CD4-positive, alpha-beta T cell treated with Interleukin-4 for 1 hour (primary cell): ENCODE results near the gene OR2Y1.
"Not testable (repeated sequence)": the region's sequence is repeated elsewhere in the genome, so short reads cannot be mapped to it uniquely, and the experiment has no call there.

Experiments used
- DNase-seq, 2 donors: peaks; one replicate each; pipeline ENCODE4 v3.0.0-alpha.2; 2020 to 2022

Gene OR2Y1

DNA sequence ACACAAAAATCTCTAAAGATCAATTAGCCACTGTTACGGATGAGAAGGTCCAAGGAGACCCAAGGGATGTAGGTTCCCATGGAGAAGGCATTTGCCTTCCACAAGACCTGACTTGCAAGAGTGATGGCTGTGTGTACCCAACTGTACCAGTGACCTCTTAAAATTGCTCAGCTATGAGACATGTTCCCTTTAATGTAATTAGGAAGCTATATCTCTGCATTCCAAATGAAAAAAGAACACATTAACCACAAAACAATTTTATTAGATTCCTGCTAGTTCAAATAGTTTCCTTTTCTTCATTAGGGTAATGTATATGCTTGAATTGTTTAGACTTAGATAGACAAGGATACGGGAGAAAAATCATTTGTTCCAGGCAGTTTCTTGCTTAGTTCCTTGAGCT, 3.3 kb downstream of the OR2Y1 start:
- DNase-seq: no peak

DNA sequence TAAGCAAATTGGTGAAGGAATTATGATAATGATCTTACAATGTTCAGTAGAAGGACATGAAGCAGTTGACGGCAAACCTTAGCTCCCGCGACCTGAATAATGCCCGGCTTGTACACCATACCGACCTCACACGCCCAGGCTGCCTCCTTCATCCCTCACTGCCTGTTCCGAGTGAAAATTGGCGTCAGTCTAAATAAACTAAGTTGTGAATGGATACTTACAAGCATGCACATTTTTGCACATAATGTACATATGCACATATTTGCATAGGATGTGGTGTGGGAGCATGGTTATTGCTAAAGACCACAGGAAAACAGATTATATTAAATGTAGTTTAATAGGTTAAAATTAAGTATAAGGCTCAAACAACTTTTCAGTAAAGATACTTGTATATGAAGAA, 14.9 kb downstream of the OR2Y1 start:
- no peak for DNase-seq

DNA sequence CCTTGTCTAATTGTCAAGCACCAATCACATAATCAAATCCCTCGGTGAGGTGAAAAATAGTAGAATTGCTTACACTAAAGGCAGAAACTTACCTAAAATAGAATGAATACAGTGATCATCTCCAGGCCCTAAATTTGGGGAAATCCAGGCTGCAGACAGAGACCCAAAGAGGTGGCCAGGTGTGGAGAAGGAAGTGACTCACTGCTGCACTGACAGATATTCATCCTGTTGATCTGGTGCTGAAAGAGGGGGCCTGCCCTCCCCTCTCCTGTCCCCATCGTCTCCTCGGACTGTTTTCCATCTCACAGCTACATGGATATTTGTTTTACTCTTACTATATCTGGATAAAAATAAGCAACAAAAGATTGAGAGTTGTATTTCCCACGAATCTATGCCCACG, 15.9 kb downstream of the OR2Y1 start:
- DNase-seq: no peak

DNA sequence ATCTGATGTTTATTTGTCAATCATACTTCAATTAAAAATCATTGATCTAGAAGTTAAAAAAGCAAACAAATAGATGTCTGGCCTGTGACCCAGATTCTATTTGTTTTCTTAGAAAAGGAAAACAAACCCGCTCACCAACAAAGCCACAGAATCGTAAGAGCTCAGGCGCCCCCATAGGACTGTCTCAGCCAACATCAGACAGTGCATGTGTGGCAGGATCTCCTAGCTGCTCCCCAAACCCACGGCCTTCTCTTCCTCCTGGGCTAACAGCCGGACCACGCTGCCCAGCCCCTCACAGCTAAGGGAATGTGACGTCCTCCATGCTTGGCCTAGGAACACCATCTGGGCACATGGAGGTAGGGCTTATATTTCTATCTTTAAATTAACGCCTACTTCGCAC, 19.4 kb downstream of the OR2Y1 start:
- peak; percentile 1 to 16 for DNase-seq

DNA sequence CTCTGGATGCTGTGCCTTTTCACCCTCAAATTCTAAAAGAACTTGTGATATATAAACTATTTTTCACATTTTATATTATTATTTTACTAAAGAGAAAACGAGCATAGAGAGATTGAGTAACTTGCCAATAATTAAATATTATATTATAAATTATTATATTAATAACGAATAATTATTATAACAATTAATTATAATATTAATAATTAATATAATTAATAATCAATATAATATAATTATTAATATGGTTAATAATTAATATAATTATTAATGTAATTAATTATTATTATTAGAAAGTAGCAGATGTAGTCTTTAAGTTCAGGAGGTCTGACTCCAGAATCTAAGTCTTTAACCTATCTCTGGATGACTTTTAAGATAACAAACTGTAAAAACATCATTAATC, 20.1 kb downstream of the OR2Y1 start:
- DNase-seq: no peak

DNA sequence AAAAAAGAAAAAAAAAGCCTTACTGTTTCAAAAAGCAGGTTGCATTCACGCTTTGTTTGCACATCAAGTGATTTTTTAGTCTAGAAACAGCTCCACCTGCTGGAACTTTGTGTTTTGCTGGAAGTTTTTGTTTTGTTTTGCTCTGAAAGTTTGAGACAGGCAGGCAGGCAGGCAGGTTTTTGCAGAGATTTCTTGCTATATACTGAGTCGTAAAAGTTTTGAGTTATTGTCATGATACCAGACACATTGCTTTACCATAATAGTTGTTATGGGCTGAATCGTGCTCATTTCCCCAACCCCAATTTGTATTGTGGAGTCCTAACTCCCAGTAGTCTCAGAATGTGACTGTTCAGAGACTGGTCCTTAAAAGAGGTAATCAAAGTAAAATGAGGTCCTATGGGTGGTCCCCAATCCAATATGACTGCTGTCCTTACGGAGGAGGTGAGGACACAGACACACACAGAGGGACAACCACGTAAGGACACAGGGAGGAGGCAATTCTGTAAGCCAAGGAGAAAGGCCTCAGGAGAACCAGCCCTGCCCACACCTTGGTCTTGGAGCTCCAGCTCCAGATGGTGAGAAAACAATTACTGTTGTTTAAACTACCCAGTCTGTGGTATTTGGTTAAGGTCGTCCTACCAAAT, 20.9 kb downstream of the OR2Y1 start:
- DNase-seq: peak; percentile 35 to 55

DNA sequence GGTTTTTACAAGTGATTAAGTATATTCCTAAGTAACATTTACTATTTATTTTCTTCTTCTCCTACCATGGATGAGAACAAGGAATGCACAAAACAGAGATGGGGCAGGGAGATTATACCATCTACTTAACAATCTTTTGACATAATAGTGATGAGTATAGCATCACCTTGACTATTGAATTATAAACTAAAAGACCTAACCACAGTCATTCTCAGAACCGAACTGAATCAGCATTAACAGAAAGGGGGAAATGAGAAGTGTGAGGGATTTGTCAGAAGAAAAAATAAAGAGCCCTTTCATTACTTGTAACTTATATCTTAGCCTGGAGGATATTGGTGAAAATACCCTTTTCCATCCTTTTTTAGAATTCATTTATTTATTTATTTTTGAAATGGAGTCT, 21.9 kb downstream of the OR2Y1 start:
- DNase-seq: no peak

DNA sequence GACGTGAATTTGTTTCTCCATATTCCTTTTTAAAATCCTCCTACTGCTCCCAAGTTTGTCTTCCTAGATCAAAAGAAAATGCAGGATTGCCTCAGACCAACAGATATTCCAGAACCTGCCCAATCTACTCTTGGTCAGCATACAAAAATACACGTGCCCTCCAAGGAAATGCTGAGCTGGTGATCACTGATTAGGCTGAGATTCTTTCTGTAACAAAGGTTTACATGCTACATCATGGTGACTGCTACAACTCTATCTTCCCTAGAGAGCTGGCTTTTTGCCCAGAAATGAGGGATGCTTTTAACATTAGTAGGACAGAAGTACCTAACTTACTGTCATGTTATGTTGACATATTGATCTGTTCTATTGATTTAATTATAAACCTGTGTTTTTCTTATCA, 35.5 kb downstream of the OR2Y1 start:
- no peak for DNase-seq

DNA sequence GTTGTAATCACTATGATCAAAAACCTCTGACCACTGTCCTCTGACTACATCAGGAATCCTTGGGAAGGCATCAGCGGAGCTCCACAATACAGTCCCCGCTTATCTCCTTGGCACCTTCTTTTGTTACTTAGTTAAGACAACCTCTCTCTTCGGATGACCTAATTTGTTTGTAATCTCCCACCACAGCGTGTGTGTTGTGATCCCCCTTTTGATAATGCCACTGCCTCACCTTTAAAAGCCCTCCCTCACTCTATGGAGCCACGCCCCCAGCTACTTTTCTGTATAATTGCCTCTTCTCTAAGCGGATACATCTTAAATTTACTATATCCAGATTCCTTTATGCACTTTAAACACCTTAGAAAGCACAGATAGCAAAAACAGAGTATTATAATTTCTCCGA, 35.9 kb downstream of the OR2Y1 start:
- no peak for DNase-seq

DNA sequence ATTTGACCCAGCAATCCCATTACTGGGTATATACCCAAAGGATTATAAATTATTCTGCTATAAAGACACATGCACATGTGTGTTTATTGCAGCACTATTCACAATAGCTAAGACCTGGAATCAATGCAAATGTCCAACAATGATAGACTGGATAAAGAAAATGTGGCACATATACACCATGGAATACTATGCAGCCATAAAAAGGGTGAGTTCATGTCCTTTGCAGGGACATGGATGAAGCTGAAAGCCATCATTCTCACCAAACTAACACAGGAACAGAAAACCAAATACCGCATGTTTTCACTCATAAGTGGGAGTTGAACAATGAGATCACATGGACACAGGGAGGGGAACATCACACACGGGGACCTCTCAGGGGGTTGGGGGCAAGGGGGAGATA, 36.5 kb downstream of the OR2Y1 start:
- not testable (repeated sequence) for DNase-seq

DNA sequence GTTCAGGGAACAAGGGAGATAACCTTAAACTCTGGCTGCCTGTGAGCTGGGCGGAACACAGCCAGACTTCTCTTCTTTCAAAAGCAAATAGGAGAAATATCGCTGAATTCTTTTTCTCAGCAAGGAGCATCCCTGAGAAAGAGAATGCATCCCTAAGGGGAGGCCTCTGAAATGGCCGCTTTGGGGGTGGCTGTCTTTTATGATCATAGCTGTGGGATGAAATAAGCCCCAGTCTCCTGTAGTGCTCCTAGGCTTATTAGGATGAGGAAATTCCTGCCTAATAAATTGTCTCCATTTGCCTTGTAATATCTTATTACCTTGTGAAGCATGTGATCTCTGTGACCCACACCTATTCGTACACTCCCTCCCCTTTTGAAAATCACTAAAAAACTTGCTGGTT, 39.4 kb downstream of the OR2Y1 start:
- DNase-seq: not testable (repeated sequence)

DNA sequence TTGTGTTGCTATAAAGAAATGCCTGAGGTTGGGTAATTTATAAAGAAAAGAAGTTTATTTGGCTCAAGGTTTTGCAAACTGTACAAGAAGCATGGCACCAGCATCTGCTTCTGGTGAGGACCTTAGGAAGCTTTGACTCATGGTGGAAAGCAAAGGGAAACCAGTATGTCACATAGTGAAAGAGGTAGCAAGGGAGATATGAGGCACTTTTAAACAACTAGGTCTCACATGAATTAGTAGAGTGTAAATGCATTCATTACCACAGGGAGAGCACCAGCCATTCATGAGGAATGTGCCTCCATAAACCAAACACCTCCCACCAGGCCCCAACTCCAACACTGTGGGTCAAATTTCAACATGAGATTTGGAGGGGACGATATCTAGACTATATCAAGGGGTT, 40.8 kb downstream of the OR2Y1 start:
- no peak for DNase-seq

DNA sequence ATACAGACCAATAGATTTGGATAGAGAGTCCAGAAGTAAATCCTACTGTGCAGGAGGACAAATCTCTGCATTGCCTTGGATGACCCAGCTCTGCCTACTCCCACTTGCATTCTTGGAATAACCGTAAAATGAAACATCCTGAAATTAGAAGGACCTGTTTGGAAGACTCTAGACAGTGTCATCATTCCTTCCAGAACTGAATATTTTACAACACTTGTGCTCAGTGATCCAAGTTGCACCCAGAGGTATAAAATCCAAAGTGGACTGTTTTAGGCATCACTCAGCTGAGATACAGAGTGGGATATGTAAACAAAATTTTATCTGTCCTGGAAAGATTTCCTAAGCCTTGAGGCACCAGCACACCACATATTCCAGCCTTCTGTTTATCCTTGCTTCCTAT, 43.7 kb downstream of the OR2Y1 start:
- no peak for DNase-seq

DNA sequence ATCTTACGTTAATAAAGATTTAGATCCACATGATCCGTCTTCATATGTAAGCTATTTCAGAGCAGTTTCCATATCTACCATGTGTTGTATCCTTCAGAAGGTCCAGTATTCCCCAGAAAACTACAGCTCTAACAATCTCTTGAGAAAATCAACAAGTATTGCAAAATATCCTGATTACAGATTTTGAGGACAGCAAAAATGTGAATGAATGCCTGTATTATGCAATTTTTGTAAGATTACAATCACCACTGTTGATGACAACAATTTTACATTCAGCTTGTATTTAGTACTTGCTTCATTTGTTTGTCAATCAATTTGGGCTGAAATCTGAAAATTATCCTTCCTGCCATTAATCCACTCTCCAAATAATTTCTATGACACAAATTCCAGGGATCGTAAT, 47.4 kb downstream of the OR2Y1 start:
- DNase-seq: no peak

DNA sequence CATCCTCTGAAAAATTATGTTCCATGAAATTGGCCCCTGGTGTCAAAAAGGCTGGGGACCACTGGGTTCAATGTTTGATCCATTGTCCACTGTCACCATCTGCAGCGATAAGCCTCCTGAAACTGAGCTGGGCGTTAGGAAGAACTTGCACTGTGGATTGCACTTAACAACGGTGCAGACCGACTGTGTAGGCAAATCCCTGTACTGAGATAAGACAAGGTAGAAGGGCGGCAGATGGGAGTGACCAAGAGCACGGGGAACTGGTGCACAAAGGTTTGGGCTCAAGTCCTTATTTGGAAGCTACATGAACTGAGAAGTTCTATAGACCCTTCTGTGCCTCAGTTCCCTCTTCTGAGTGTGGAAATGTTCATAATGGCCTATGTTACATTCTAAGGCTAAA, 48.8 kb downstream of the OR2Y1 start:
- no peak for DNase-seq

DNA sequence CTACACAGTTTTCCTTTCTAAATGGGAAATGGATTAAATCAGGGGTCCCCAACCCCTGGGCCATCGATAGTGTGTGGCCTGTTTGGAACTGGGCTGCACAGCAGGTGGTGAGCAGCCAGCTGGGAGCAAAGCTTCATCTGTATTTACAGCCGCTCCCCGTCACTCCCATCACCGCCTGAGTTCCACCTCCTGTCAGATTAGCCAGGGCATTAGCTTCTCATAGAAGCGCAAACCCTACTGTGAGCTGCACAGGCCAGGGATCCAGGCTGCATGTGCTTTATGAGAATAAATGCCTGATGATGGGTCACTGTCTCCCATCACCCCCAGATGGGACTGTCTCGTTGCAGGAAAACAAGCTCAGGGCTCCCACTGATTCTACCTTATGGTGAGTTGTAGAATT, 49.3 kb downstream of the OR2Y1 start:
- no peak for DNase-seq

DNA sequence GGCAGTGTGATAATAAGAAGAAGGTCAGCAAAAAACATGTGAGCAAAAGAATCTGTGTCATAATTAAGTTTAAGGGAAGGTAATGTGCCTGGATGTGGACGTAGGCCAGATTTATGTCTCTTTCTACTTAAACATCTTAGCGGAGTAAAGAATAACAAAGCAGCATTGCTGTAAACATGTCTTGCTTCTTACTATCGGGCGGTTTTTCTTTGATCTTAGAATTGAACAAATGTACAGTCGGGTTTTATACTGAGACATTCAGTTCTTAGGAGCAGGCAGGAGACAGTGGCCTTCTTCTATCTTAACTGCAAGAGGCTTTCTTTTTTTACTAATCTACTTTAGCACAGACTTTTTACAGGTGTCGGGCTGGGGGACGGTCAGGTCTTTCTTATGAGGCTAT, 50.1 kb downstream of the OR2Y1 start:
- DNase-seq: no peak
